B cell (primary cell): Measurements from ENCODE around the gene REV1. TPM values are rescaled to one million over a fixed set of nuclear protein-coding genes. Genes with fewer than 3 reads are reported as not detected.

ENCODE experiments used
- ATAC-seq: fragments of 200-7000 bp; cut with Tn5 transposase; one replicate; pipeline ENCODE4 v1.10.0; 2021; ENCODE audit warnings: low read depth, mild to moderate bottlenecking, moderate number of reproducible peaks, moderate library complexity
- CTCF ChIA-PET: fragments of 350-600 bp; sonication (Branson Sonifier 250); formaldehyde crosslinking; loops from one replicate; lab custom pipeline; 2021; ENCODE audit warnings: antibody characterized with exemption, inconsistent platforms; lab: Charles Lee
- POLR2A ChIA-PET: fragments of 350-600 bp; sonication (Branson Sonifier 250); formaldehyde crosslinking; loops from one replicate; lab custom pipeline; 2021; ENCODE audit warnings: antibody characterized with exemption; lab: Charles Lee
- DNase-seq: peaks from one replicate; pipeline ENCODE4 v3.0.0; 2013
- H2AFZ ChIP-seq: 2 replicates; pipeline ENCODE4 v1.6.1; 2012; ENCODE audit warnings: mild to moderate bottlenecking, low read depth, low read length; ENCODE audit not compliant: insufficient read depth, poor library complexity, severe bottlenecking
- H3K27ac ChIP-seq, 2 donors: 1 replicate in 1 of 2; 2 replicates in 1 of 2; pipeline ENCODE4 v1.5.1; 2012 to 2013; ENCODE audit warnings: low read length in 2 of 2, mild to moderate bottlenecking in 2 of 2, moderate library complexity in 1 of 2
- H3K27me3 ChIP-seq, 4 experiments: fragments of 200-600 bp in 1 of 4; sonication (generic) in 1 of 4; replicated peaks in 1 of 4; 1 replicate in 2 of 4; 2 replicates in 2 of 4; pipeline versions ENCODE4 v1.6.1 to v1.7.0; 2013 to 2016; ENCODE audit warnings: low read length in 3 of 4, mild to moderate bottlenecking in 2 of 4, mixed read lengths in 1 of 4, moderate library complexity in 1 of 4; ENCODE audit not compliant: insufficient read depth in 4 of 4, control insufficient read depth in 3 of 4; ENCODE audit errors: control extremely low read depth in 1 of 4
- H3K36me3 ChIP-seq, 2 experiments: replicated peaks in 1 of 2; 1 replicate in 1 of 2; 2 replicates in 1 of 2; pipeline versions ENCODE4 v1.6.1 to v1.7.1; 2013; ENCODE audit warnings: low read length in 1 of 2; ENCODE audit not compliant: insufficient read depth in 2 of 2, control insufficient read depth in 1 of 2; ENCODE audit errors: control extremely low read depth in 1 of 2, extremely low read depth in 1 of 2
- H3K4me1 ChIP-seq, 2 donors: fragments of 200-600 bp in 1 of 2; sonication (generic) in 1 of 2; 1 replicate in 1 of 2; 2 replicates in 1 of 2; pipeline versions ENCODE4 v1.5.1 to v1.6.1; 2013 to 2017; ENCODE audit warnings: low read length in 2 of 2; ENCODE audit not compliant: control insufficient read depth in 2 of 2, insufficient read depth in 2 of 2
- H3K4me2 ChIP-seq: replicated peaks from 2 replicates; pipeline ENCODE3; 2012; ENCODE audit warnings: mild to moderate bottlenecking, low read depth, low read length; ENCODE audit not compliant: poor library complexity, severe bottlenecking
- H3K4me3 ChIP-seq, 5 experiments: fragments of 200-600 bp in 1 of 5; sonication (generic) in 1 of 5; 1 replicate in 3 of 5; 2 replicates in 2 of 5; pipeline versions ENCODE4 v1.5.1 to v1.7.0; 2011 to 2016; ENCODE audit warnings: low read length in 4 of 5, mild to moderate bottlenecking in 4 of 5, low read depth in 2 of 5, control low read depth in 1 of 5, moderate library complexity in 1 of 5; ENCODE audit not compliant: insufficient read depth in 1 of 5; ENCODE audit errors: control extremely low read depth in 1 of 5, extremely low read depth in 1 of 5
- H3K79me2 ChIP-seq: fragments of 200-600 bp; sonication (generic); one replicate; pipeline ENCODE4 v1.6.0; 2016; ENCODE audit warnings: low read length; ENCODE audit not compliant: control insufficient read depth, insufficient read depth
- H3K9ac ChIP-seq: fragments of 200-600 bp; sonication (generic); 2 replicates; pipeline ENCODE4 v1.6.1; 2017; ENCODE audit warnings: mild to moderate bottlenecking, low read length, moderate library complexity
- H3K9me3 ChIP-seq, 3 donors: one replicate each; pipeline versions ENCODE4 v1.6.1 to v1.7.1; 2013; ENCODE audit warnings: low read length in 2 of 3; ENCODE audit not compliant: control insufficient read depth in 2 of 3, insufficient read depth in 1 of 3; ENCODE audit errors: control extremely low read depth in 1 of 3
- H4K20me1 ChIP-seq: 2 replicates; pipeline ENCODE4 v1.6.0; 2012; ENCODE audit warnings: mild to moderate bottlenecking, low read length; ENCODE audit not compliant: insufficient read depth, control insufficient read depth, poor library complexity, severe bottlenecking
- H3K27ac Mint-ChIP-seq: one replicate; pipeline ENCODE4 v1.8.0; 2021; ENCODE audit warnings: mixed read lengths
- H3K27me3 Mint-ChIP-seq: one replicate; pipeline ENCODE4 v1.8.0; 2021; ENCODE audit warnings: mixed read lengths
- H3K4me1 Mint-ChIP-seq: one replicate; pipeline ENCODE4 v1.8.0; 2021; ENCODE audit warnings: mixed read lengths
- H3K4me3 Mint-ChIP-seq: one replicate; pipeline ENCODE4 v1.8.0; 2021; ENCODE audit warnings: mixed read lengths
- H3K9me3 Mint-ChIP-seq: one replicate; pipeline ENCODE4 v1.8.0; 2022; ENCODE audit warnings: mixed read lengths; ENCODE audit not compliant: insufficient read depth
- CTCF ChIP-seq: fragments of 200-600 bp; IDR thresholded peaks from one replicate; pipeline ENCODE4 v1.8.0; 2022; ENCODE audit warnings: antibody characterized with exemption, mild to moderate bottlenecking
- EZH2 ChIP-seq: IDR thresholded peaks from 2 replicates; pipeline ENCODE4 v1.6.1; 2012; ENCODE audit warnings: borderline replicate concordance, low read depth, mild to moderate bottlenecking, moderate library complexity, low read length; ENCODE audit not compliant: insufficient read depth, poor library complexity, severe bottlenecking
- WGBS: methylation state at CpG from one replicate; pipeline ENCODE4 v1.1.5; 2013; ENCODE audit warnings: missing lambda C conversion rate; ENCODE audit not compliant: insufficient coverage; 5-methylcytosine and 5-hydroxymethylcytosine counted together
- intact Hi-C: fragments of 100-400 bp; cut with micrococcal nuclease; formaldehyde crosslinking; loops from one replicate; pipeline ENCODE4 v1.10.0; 2022
- polyA plus RNA-seq: library from polyadenylated mRNA; depleted of rRNA; stranded (reverse); fragments of >200 nt; gene quantifications from 2 replicates; pipeline ENCODE4 v1.2.3, GENCODE V29; 2012
- total RNA-seq, 2 donors: library from RNA; stranded (reverse); fragments of 120-200 nt in 1 of 2; gene quantifications; 1 replicate in 1 of 2; 2 replicates in 1 of 2; pipeline versions ENCODE4 v1.2.3 to v1.2.4, GENCODE V29; 2013 to 2022

REV1 gene
- total and polyA plus RNA-seq, 2 donors (not counting 1 experiment from before 2014, with no cell fraction given), result 25.4 to 70.5 TPM

- DNase-seq (no peak), ATAC-seq (no peak)
- POLR2A ChIA-PET, result no interaction called here
- WGBS, result no CpG with 5 or more reads among the region's 1 CpG
- H4K20me1 ChIP-seq, result no peaks in the 10 kb centered on the region
- H3K4me1 Mint-ChIP-seq, result no peaks in the 10 kb centered on the region
- no peak overlapping the region for H3K27ac Mint-ChIP-seq
- no peak overlapping the region for H3K4me3 ChIP-seq
- intact Hi-C loops, result no loop called here
- H3K9ac ChIP-seq, result no peak overlapping the region
- no peaks in the 10 kb centered on the region for H3K79me2 ChIP-seq
- H3K4me3 Mint-ChIP-seq, result no peak overlapping the region
- CTCF ChIA-PET, result no interaction called here
- no peaks in the 10 kb centered on the region for H3K9me3 Mint-ChIP-seq
- no peaks in the 10 kb centered on the region for H3K27me3 ChIP-seq
- no peaks in the 10 kb centered on the region for H3K4me1 ChIP-seq
- peaks cover 6 to 75% of the 10 kb centered on the region in 2 experiments for H3K36me3 ChIP-seq
- no peak for TF ChIP-seq EZH2
- TF ChIP-seq CTCF, result no peak
- H3K27me3 Mint-ChIP-seq, result no peaks in the 10 kb centered on the region
- no peak overlapping the region for H3K27ac ChIP-seq
- no peak overlapping the region for H2AFZ ChIP-seq
- no peaks in the 10 kb centered on the region for H3K9me3 ChIP-seq
- no peak overlapping the region for H3K4me2 ChIP-seq
These were observed 69.8 kb downstream of the REV1 start for GRCh38 chr2:99420031-99420430.

- no peaks in the 10 kb centered on the region for H3K27me3 Mint-ChIP-seq
- Histone ChIP-seq H3K79me2 (no peaks in the 10 kb centered on the region), H3K4me1 (no peaks in the 10 kb centered on the region), H3K36me3 (peaks cover 3 to 60% of the 10 kb centered on the region in 2 experiments), H2AFZ (no peak overlapping the region), H3K27ac (no peak overlapping the region), H3K9ac (no peak overlapping the region), H3K27me3 (no peaks in the 10 kb centered on the region), H3K9me3 (no peaks in the 10 kb centered on the region), H3K4me3 (no peak overlapping the region), H3K4me2 (no peak overlapping the region), H4K20me1 (no peaks in the 10 kb centered on the region)
- no peak for DNase-seq
- no peaks in the 10 kb centered on the region for H3K9me3 Mint-ChIP-seq
- intact Hi-C loops, result no loop called here
- no peak overlapping the region for H3K4me3 Mint-ChIP-seq
- no peak overlapping the region for H3K27ac Mint-ChIP-seq
- POLR2A ChIA-PET, result no interaction called here
- no peaks in the 10 kb centered on the region for H3K4me1 Mint-ChIP-seq
- CTCF ChIA-PET, result no interaction called here
- no peak for TF ChIP-seq EZH2
- TF ChIP-seq CTCF, result no peak
- ATAC-seq, result no peak
- 100% methylated on average over 1 of the region's 3 CpGs for WGBS
These were observed 72.4 kb downstream of the REV1 start for GRCh38 chr2:99417396-99417795.
